Coronary artery (tissue), 2 donors: ENCODE data around the gene LPP.
"Not testable (repeated sequence)": the region's sequence is repeated elsewhere in the genome, so short reads cannot be mapped to it uniquely, and the experiment has no call there.

Experiments used
- DNase-seq: peaks from one replicate; pipeline ENCODE4 v3.0.0-alpha.2; 2017; ENCODE audit warnings: low spot score
- H3K27ac ChIP-seq, 2 donors: fragments of 200-600 bp; sonication (generic); one replicate each; pipeline ENCODE4 v1.5.1; 2016 to 2019
- H3K4me3 ChIP-seq: fragments of 200-600 bp; sonication (generic); 2 replicates; pipeline ENCODE4 v1.5.1; 2016; ENCODE audit warnings: mild to moderate bottlenecking, moderate library complexity
- TF ChIP-seq, protein P1 (sequence below): fragments of 200-600 bp; sonication (generic); IDR thresholded peaks from one replicate; pipeline ENCODE4 v1.5.1; 2019; ENCODE audit warnings: antibody characterized with exemption

The LPP gene

DNA sequence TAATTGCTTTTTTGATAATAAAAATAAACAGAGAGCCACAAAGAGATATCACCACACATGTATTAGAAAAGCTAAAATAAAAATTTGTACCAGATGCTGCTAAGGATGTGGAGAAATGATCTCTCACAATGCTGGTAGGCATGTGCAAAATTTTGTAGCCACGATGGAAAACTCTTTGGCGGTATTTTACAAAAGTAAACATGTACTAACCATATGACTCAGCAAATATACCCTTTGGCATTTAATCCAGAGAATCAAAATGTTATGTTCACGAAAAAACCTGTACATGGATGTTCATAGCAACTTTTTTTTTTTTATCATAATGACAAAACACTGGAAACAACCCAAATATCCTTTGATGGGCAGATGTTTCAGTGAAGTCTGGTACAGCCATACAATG lies 261.2 kb downstream of the LPP start:
- Histone ChIP-seq H3K27ac (no peak overlapping the region), H3K4me3 (no peak overlapping the region)
- TF ChIP-seq, protein P1, sequence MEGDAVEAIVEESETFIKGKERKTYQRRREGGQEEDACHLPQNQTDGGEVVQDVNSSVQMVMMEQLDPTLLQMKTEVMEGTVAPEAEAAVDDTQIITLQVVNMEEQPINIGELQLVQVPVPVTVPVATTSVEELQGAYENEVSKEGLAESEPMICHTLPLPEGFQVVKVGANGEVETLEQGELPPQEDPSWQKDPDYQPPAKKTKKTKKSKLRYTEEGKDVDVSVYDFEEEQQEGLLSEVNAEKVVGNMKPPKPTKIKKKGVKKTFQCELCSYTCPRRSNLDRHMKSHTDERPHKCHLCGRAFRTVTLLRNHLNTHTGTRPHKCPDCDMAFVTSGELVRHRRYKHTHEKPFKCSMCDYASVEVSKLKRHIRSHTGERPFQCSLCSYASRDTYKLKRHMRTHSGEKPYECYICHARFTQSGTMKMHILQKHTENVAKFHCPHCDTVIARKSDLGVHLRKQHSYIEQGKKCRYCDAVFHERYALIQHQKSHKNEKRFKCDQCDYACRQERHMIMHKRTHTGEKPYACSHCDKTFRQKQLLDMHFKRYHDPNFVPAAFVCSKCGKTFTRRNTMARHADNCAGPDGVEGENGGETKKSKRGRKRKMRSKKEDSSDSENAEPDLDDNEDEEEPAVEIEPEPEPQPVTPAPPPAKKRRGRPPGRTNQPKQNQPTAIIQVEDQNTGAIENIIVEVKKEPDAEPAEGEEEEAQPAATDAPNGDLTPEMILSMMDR = no peak
- no peak for DNase-seq

DNA sequence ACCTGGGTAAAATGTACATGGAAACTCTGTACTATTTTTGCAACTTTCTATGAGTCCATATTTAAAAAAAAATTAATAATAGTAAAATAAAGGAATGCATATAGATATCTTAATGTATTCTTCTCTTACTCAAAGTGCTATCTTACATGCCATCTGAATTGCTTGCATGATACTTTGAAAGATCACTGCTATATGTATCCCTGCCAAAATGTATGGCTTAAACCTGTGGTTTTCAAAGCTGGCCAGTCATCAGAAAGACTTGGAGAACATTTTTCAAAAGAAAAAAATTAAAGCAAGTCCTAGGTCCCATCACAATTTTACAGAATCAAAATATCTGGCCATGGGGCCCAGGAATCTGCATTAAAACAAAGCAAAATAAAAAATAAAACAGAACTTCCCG lies 262.1 kb downstream of the LPP start:
- Histone ChIP-seq H3K4me3 (no peak overlapping the region), H3K27ac (no peak overlapping the region)
- TF ChIP-seq, protein P1 = no peak
- no peak for DNase-seq

DNA sequence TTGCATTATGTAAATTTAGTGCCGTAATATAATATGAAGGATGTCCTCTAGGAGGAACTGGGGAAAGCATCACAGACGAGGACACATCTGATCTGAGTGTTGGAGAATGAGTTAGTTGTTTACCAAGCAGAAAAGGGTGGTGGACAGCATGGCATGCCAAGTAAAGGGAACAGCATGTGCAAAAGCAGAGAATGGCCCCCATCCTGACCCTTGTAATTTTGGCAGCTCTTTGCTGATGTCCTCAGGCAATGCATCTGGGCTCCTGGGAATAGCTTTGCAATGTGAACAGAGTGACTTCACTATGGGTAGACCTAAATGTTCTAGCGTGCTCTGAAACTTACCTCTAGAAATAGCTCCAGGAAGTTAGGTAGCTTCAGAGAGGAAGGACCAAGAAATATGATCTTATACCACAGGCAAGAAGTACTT lies 263.3 kb downstream of the LPP start:
- Histone ChIP-seq H3K4me3 (no peak overlapping the region), H3K27ac (peak overlapping the region; percentile 29 to 41)
- TF ChIP-seq, protein P1 = no peak
- no peak for DNase-seq

DNA sequence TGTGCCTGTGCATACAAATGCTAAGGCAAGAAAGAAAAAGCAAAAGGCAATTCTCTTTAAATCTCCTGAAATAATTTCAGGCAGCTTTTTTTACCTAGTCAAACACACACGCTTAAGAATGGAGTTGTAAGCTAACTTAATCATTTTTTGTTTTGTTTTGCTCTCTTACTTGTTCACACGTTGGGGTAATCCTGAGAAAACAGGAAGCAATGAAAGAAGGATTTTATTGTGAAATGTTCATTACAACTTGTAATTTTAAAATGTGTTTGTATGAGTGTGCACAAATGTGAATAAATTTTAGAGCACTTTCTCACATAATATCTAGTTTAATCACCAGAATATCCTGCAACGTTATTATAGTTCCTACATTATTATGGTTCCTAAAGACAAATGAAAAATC lies 263.8 kb downstream of the LPP start:
- DNase-seq = no peak
- H3K4me3 ChIP-seq = no peak overlapping the region

DNA sequence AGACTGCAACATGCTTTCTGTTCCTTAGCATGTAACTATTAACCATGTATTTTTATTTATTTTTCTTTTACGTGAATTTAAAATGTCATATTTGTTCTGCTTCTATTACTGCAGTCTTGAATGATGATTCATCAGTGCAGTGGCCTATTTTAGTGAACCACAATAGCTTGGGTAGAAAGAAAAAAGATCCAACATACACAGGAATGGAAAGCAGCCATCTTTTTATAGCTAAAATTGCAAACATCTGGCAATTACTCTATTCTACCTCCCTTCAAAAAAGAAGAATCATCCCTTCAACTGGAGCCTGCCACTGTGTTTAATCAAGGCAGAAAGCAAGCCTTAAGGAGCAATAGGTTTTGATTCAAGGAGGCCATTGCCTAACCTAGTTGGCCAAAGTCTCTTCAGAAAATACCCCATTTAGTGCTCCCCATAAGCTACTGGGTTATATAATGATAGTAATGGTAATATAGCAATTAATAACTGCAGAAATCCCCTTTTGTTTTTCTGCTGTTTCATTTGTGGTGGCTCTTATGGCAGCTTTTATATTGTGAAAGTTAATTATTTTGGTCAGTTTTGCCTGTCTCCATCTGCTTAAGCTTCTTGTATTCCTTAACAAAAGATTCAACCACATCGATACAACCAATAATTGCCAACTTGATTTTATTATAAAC lies 267.3 kb downstream of the LPP start:
- TF ChIP-seq, protein P1 = no peak
- Histone ChIP-seq H3K4me3 (peak overlapping the region; percentile 13), H3K27ac (peak overlapping the region; percentile 67 to 78)
- DNase-seq = no peak

More for the DNA sequence above, 263.8 kb downstream of the LPP start:
- peak overlapping the region; percentile 29 to 41 for H3K27ac ChIP-seq
- TF ChIP-seq, protein P1 = no peak

DNA sequence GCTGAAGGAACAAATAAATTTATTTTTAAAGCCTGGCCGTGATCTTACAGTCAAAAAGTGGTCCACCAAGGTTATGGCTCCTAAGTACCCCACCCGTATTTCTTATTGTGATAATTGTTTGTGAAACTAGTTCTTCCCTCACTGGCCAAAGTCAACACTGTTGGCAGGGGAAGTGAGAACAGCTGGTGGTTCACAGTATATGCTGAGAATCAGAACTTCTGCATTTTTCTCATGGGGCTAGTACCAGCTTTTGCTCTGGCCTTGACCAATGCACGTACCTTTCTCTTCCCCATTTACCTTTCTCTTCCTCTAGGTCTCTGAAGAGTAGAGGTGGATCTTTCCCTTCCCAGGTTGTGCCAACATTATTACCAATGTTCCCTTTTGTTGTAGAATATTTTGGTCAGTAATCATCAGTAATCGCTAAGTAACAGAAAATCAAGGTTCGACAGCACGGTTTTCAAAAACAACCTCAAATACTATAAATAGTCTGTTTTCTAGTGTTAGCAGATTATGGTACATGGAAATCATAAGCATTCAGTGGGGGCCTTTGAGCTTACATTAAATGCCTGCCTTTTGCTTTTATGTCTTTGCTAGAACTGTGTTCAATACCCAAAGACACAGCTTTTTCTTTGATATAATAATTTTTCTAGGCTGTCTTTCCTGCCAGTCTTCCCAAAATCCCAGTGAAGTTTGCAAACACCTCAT lies 268.0 kb downstream of the LPP start:
- DNase-seq = no peak
- Histone ChIP-seq H3K27ac (peak overlapping the region; percentile 67 to 78), H3K4me3 (peak overlapping the region; percentile 13)
- TF ChIP-seq, protein P1 = no peak

DNA sequence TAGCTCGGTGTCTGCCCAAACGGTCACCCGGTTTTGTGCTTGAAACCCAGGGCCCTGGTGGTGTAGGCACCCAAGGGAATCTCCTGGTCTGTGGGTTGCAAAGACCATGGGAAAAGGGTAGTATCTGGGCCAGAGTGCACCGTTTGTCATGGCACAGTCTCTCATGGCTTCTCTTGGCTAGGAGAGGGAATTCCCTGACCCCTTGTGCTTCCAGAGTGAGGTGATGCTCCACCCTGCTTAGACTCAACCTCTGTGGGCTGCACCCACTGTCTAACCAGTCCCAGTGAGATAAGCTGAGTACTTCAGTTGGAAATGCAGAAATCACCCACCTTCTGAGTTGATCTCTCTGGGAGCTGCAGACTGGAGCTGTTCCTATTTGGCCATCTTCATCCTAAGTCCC lies 274.0 kb downstream of the LPP start:
- H3K4me3 ChIP-seq, DNase-seq: not testable (repeated sequence)
- H3K27ac ChIP-seq = peak overlapping the region in 1 of 2 donors; percentile 40
